Measurements from ENCODE around the gene OR4D2. TPM values are rescaled to one million over a fixed set of nuclear protein-coding genes. Genes with fewer than 3 reads are reported as not detected.
A peak's percentile ranks its signal among the peaks of the same experiment; 100 is the strongest.

The OR4D2 gene
- total and polyA plus RNA-seq, 2 of the 13 experiments (the other 11 are each of a cell fraction or from before 2014, with no cell fraction given): not detected

DNA sequence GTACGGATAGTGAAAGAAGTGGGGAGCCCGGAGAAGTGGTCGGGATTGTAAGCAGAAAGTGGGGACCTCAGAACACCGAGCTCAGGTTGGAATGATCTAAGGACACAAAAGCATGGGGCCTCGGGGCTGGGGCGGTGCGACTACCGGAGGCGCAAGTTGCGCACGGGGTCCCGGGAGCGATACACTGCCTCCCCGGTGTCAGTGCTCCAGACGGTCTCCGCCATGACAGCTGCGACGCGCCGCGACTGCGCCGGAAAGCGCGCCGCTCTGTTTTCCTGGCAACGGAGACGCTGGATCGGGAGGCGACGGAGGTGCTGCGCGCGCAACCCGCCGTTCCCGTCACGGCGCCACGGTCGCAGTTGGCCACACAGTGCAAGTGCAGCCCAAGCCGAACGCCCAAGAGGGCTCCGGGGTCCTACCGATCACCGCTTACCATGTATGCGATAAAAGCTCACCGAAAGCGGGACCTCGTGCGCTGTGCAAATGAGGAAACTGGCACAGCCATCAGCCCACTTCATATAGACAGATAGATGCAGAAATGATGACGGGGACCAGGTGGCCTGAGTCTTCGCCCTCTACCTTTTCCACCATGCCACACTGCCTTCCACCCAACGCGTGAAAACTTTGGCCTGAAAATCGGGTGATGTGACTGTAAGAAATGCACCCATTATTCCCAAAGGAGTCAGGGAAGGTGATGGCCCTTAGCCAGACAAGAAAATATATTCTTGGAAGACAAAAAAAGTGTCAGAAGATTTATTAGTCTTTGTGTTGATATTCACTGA, 52.4 kb downstream of the OR4D2 start, which contains the start of gene MKS1 (continued):
- peak; percentile 45 for TF ChIP-seq IKZF4 (CRISPR knock-in tag; IDR thresholded peaks at IDR 0.05; ENCODE audit: borderline replicate concordance, low read depth, not compliant biosample characterization)
- TF ChIP-seq ZNF251 (CRISPR knock-in tag; IDR thresholded peaks at IDR 0.05): no peak
- TF ChIP-seq SIN3A (IDR thresholded peaks at IDR 0.05; ENCODE audit: borderline replicate concordance, low read depth, low read length): peak; percentile 86; the same call in 1 of the 2 replicates
- no peak for TF ChIP-seq REL (CRISPR knock-in tag; conservative IDR thresholded peaks at IDR 0.05)
- no peak for TF ChIP-seq ATF7 (IDR thresholded peaks at IDR 0.05)
- no peak for TF ChIP-seq ATF7 (CRISPR knock-in tag; IDR thresholded peaks at IDR 0.05)
- no peak for TF ChIP-seq RBM39 (IDR thresholded peaks at IDR 0.05; ENCODE audit: low read depth, low read length, poor library complexity, severe bottlenecking)
- TF ChIP-seq, protein P1, sequence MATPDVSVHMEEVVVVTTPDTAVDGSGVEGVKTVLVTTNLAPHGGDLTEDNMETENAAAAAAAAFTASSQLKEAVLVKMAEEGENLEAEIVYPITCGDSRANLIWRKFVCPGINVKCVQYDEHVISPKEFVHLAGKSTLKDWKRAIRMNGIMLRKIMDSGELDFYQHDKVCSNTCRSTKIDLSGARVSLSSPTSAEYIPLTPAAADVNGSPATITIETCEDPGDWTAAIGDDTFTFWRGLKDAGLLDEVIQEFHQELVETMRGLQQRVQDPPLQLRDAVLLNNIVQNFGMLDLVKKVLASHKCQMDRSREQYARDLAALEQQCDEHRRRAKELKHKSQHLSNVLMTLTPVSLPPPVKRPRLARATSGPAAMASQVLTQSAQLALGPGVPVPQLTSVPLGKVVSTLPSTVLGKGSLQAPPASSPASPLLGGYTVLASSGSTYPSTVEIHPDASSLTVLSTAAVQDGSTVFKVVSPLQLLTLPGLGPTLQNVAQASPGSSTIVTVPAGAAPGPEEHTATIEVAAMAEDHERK (CRISPR knock-in tag; IDR thresholded peaks at IDR 0.05; ENCODE audit: low read depth): peak; percentile 75
- TF ChIP-seq, protein P2, sequence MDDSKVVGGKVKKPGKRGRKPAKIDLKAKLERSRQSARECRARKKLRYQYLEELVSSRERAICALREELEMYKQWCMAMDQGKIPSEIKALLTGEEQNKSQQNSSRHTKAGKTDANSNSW (CRISPR knock-in tag; IDR thresholded peaks at IDR 0.05; ENCODE audit: borderline replicate concordance): peak; percentile 78; the same call in 1 of the 2 replicates
- TF ChIP-seq, protein P3, sequence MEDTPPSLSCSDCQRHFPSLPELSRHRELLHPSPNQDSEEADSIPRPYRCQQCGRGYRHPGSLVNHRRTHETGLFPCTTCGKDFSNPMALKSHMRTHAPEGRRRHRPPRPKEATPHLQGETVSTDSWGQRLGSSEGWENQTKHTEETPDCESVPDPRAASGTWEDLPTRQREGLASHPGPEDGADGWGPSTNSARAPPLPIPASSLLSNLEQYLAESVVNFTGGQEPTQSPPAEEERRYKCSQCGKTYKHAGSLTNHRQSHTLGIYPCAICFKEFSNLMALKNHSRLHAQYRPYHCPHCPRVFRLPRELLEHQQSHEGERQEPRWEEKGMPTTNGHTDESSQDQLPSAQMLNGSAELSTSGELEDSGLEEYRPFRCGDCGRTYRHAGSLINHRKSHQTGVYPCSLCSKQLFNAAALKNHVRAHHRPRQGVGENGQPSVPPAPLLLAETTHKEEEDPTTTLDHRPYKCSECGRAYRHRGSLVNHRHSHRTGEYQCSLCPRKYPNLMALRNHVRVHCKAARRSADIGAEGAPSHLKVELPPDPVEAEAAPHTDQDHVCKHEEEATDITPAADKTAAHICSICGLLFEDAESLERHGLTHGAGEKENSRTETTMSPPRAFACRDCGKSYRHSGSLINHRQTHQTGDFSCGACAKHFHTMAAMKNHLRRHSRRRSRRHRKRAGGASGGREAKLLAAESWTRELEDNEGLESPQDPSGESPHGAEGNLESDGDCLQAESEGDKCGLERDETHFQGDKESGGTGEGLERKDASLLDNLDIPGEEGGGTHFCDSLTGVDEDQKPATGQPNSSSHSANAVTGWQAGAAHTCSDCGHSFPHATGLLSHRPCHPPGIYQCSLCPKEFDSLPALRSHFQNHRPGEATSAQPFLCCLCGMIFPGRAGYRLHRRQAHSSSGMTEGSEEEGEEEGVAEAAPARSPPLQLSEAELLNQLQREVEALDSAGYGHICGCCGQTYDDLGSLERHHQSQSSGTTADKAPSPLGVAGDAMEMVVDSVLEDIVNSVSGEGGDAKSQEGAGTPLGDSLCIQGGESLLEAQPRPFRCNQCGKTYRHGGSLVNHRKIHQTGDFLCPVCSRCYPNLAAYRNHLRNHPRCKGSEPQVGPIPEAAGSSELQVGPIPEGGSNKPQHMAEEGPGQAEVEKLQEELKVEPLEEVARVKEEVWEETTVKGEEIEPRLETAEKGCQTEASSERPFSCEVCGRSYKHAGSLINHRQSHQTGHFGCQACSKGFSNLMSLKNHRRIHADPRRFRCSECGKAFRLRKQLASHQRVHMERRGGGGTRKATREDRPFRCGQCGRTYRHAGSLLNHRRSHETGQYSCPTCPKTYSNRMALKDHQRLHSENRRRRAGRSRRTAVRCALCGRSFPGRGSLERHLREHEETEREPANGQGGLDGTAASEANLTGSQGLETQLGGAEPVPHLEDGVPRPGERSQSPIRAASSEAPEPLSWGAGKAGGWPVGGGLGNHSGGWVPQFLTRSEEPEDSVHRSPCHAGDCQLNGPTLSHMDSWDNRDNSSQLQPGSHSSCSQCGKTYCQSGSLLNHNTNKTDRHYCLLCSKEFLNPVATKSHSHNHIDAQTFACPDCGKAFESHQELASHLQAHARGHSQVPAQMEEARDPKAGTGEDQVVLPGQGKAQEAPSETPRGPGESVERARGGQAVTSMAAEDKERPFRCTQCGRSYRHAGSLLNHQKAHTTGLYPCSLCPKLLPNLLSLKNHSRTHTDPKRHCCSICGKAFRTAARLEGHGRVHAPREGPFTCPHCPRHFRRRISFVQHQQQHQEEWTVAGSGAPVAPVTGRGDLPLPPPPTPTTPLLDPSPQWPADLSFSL (CRISPR knock-in tag; IDR thresholded peaks at IDR 0.05): no peak
- peak; percentile 21; the same call in 1 of the 2 replicates for TF ChIP-seq RAD21 (CRISPR knock-in tag; IDR thresholded peaks at IDR 0.05)
- TF ChIP-seq, protein P4, sequence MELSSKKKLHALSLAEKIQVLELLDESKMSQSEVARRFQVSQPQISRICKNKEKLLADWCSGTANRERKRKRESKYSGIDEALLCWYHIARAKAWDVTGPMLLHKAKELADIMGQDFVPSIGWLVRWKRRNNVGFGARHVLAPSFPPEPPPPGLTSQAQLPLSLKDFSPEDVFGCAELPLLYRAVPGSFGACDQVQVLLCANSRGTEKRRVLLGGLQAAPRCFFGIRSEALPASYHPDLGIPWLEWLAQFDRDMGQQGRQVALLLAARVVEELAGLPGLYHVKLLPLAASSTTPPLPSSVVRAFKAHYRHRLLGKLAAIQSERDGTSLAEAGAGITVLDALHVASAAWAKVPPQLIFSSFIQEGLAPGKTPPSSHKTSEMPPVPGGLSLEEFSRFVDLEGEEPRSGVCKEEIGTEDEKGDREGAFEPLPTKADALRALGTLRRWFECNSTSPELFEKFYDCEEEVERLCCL (CRISPR knock-in tag; IDR thresholded peaks at IDR 0.05; ENCODE audit: borderline replicate concordance): no peak
- TF ChIP-seq TBX3 (IDR thresholded peaks at IDR 0.05; ENCODE audit: borderline replicate concordance): no peak
- no peak for TF ChIP-seq NR2F1 (CRISPR knock-in tag; IDR thresholded peaks at IDR 0.05)
- TF ChIP-seq ZNF20 (CRISPR knock-in tag; IDR thresholded peaks at IDR 0.05): no peak
- TF ChIP-seq, protein P5, sequence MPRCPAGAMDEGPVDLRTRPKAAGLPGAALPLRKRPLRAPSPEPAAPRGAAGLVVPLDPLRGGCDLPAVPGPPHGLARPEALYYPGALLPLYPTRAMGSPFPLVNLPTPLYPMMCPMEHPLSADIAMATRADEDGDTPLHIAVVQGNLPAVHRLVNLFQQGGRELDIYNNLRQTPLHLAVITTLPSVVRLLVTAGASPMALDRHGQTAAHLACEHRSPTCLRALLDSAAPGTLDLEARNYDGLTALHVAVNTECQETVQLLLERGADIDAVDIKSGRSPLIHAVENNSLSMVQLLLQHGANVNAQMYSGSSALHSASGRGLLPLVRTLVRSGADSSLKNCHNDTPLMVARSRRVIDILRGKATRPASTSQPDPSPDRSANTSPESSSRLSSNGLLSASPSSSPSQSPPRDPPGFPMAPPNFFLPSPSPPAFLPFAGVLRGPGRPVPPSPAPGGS (CRISPR knock-in tag; IDR thresholded peaks at IDR 0.05): peak; percentile 95; the same call in 1 of the 2 replicates
- TF ChIP-seq ZNF761 (CRISPR knock-in tag; conservative IDR thresholded peaks at IDR 0.05): peak; percentile 68

Measured in HepG2 (cell line).